B cell (primary cell): Measurements from ENCODE around the gene CA11. TPM values are rescaled to one million over a fixed set of nuclear protein-coding genes. Genes with fewer than 3 reads are reported as not detected.
A peak's percentile ranks its signal among the peaks of the same experiment; 100 is the strongest.

Experiments used
- ATAC-seq: fragments of 200-7000 bp; cut with Tn5 transposase; one replicate; pipeline ENCODE4 v1.10.0; 2021; ENCODE audit warnings: low read depth, mild to moderate bottlenecking, moderate number of reproducible peaks, moderate library complexity
- CTCF ChIA-PET: fragments of 350-600 bp; sonication (Branson Sonifier 250); formaldehyde crosslinking; loops from one replicate; lab custom pipeline; 2021; ENCODE audit warnings: antibody characterized with exemption, inconsistent platforms; lab: Charles Lee
- POLR2A ChIA-PET: fragments of 350-600 bp; sonication (Branson Sonifier 250); formaldehyde crosslinking; loops from one replicate; lab custom pipeline; 2021; ENCODE audit warnings: antibody characterized with exemption; lab: Charles Lee
- DNase-seq: peaks from one replicate; pipeline ENCODE4 v3.0.0; 2013
- H2AFZ ChIP-seq: 2 replicates; pipeline ENCODE4 v1.6.1; 2012; ENCODE audit warnings: mild to moderate bottlenecking, low read depth, low read length; ENCODE audit not compliant: insufficient read depth, poor library complexity, severe bottlenecking
- H3K27ac ChIP-seq, 2 donors: 1 replicate in 1 of 2; 2 replicates in 1 of 2; pipeline ENCODE4 v1.5.1; 2012 to 2013; ENCODE audit warnings: low read length in 2 of 2, mild to moderate bottlenecking in 2 of 2, moderate library complexity in 1 of 2
- H3K27me3 ChIP-seq, 4 experiments: fragments of 200-600 bp in 1 of 4; sonication (generic) in 1 of 4; replicated peaks in 1 of 4; 1 replicate in 2 of 4; 2 replicates in 2 of 4; pipeline versions ENCODE4 v1.6.1 to v1.7.0; 2013 to 2016; ENCODE audit warnings: low read length in 3 of 4, mild to moderate bottlenecking in 2 of 4, mixed read lengths in 1 of 4, moderate library complexity in 1 of 4; ENCODE audit not compliant: insufficient read depth in 4 of 4, control insufficient read depth in 3 of 4; ENCODE audit errors: control extremely low read depth in 1 of 4
- H3K36me3 ChIP-seq, 2 experiments: replicated peaks in 1 of 2; 1 replicate in 1 of 2; 2 replicates in 1 of 2; pipeline versions ENCODE4 v1.6.1 to v1.7.1; 2013; ENCODE audit warnings: low read length in 1 of 2; ENCODE audit not compliant: insufficient read depth in 2 of 2, control insufficient read depth in 1 of 2; ENCODE audit errors: control extremely low read depth in 1 of 2, extremely low read depth in 1 of 2
- H3K4me1 ChIP-seq, 2 donors: fragments of 200-600 bp in 1 of 2; sonication (generic) in 1 of 2; 1 replicate in 1 of 2; 2 replicates in 1 of 2; pipeline versions ENCODE4 v1.5.1 to v1.6.1; 2013 to 2017; ENCODE audit warnings: low read length in 2 of 2; ENCODE audit not compliant: control insufficient read depth in 2 of 2, insufficient read depth in 2 of 2
- H3K4me2 ChIP-seq: replicated peaks from 2 replicates; pipeline ENCODE3; 2012; ENCODE audit warnings: mild to moderate bottlenecking, low read depth, low read length; ENCODE audit not compliant: poor library complexity, severe bottlenecking
- H3K4me3 ChIP-seq, 5 experiments: fragments of 200-600 bp in 1 of 5; sonication (generic) in 1 of 5; 1 replicate in 3 of 5; 2 replicates in 2 of 5; pipeline versions ENCODE4 v1.5.1 to v1.7.0; 2011 to 2016; ENCODE audit warnings: low read length in 4 of 5, mild to moderate bottlenecking in 4 of 5, low read depth in 2 of 5, control low read depth in 1 of 5, moderate library complexity in 1 of 5; ENCODE audit not compliant: insufficient read depth in 1 of 5; ENCODE audit errors: control extremely low read depth in 1 of 5, extremely low read depth in 1 of 5
- H3K79me2 ChIP-seq: fragments of 200-600 bp; sonication (generic); one replicate; pipeline ENCODE4 v1.6.0; 2016; ENCODE audit warnings: low read length; ENCODE audit not compliant: control insufficient read depth, insufficient read depth
- H3K9ac ChIP-seq: fragments of 200-600 bp; sonication (generic); 2 replicates; pipeline ENCODE4 v1.6.1; 2017; ENCODE audit warnings: mild to moderate bottlenecking, low read length, moderate library complexity
- H3K9me3 ChIP-seq, 3 donors: one replicate each; pipeline versions ENCODE4 v1.6.1 to v1.7.1; 2013; ENCODE audit warnings: low read length in 2 of 3; ENCODE audit not compliant: control insufficient read depth in 2 of 3, insufficient read depth in 1 of 3; ENCODE audit errors: control extremely low read depth in 1 of 3
- H4K20me1 ChIP-seq: 2 replicates; pipeline ENCODE4 v1.6.0; 2012; ENCODE audit warnings: mild to moderate bottlenecking, low read length; ENCODE audit not compliant: insufficient read depth, control insufficient read depth, poor library complexity, severe bottlenecking
- H3K27ac Mint-ChIP-seq: one replicate; pipeline ENCODE4 v1.8.0; 2021; ENCODE audit warnings: mixed read lengths
- H3K27me3 Mint-ChIP-seq: one replicate; pipeline ENCODE4 v1.8.0; 2021; ENCODE audit warnings: mixed read lengths
- H3K4me1 Mint-ChIP-seq: one replicate; pipeline ENCODE4 v1.8.0; 2021; ENCODE audit warnings: mixed read lengths
- H3K4me3 Mint-ChIP-seq: one replicate; pipeline ENCODE4 v1.8.0; 2021; ENCODE audit warnings: mixed read lengths
- H3K9me3 Mint-ChIP-seq: one replicate; pipeline ENCODE4 v1.8.0; 2022; ENCODE audit warnings: mixed read lengths; ENCODE audit not compliant: insufficient read depth
- EZH2 ChIP-seq: IDR thresholded peaks from 2 replicates; pipeline ENCODE4 v1.6.1; 2012; ENCODE audit warnings: borderline replicate concordance, low read depth, mild to moderate bottlenecking, moderate library complexity, low read length; ENCODE audit not compliant: insufficient read depth, poor library complexity, severe bottlenecking
- WGBS: methylation state at CpG from one replicate; pipeline ENCODE4 v1.1.5; 2013; ENCODE audit warnings: missing lambda C conversion rate; ENCODE audit not compliant: insufficient coverage; 5-methylcytosine and 5-hydroxymethylcytosine counted together
- intact Hi-C: fragments of 100-400 bp; cut with micrococcal nuclease; formaldehyde crosslinking; loops from one replicate; pipeline ENCODE4 v1.10.0; 2022
- polyA plus RNA-seq: library from polyadenylated mRNA; depleted of rRNA; stranded (reverse); fragments of >200 nt; gene quantifications from 2 replicates; pipeline ENCODE4 v1.2.3, GENCODE V29; 2012
- total RNA-seq, 2 donors: library from RNA; stranded (reverse); fragments of 120-200 nt in 1 of 2; gene quantifications; 1 replicate in 1 of 2; 2 replicates in 1 of 2; pipeline versions ENCODE4 v1.2.3 to v1.2.4, GENCODE V29; 2013 to 2022
- TF ChIP-seq, protein P1 (sequence below): fragments of 200-600 bp; IDR thresholded peaks from one replicate; pipeline ENCODE4 v1.8.0; 2022; ENCODE audit warnings: antibody characterized with exemption, mild to moderate bottlenecking

Gene CA11
- total and polyA plus RNA-seq, 2 donors (not counting 1 experiment from before 2014, with no cell fraction given), result 6.5 to 27.7 TPM

DNA sequence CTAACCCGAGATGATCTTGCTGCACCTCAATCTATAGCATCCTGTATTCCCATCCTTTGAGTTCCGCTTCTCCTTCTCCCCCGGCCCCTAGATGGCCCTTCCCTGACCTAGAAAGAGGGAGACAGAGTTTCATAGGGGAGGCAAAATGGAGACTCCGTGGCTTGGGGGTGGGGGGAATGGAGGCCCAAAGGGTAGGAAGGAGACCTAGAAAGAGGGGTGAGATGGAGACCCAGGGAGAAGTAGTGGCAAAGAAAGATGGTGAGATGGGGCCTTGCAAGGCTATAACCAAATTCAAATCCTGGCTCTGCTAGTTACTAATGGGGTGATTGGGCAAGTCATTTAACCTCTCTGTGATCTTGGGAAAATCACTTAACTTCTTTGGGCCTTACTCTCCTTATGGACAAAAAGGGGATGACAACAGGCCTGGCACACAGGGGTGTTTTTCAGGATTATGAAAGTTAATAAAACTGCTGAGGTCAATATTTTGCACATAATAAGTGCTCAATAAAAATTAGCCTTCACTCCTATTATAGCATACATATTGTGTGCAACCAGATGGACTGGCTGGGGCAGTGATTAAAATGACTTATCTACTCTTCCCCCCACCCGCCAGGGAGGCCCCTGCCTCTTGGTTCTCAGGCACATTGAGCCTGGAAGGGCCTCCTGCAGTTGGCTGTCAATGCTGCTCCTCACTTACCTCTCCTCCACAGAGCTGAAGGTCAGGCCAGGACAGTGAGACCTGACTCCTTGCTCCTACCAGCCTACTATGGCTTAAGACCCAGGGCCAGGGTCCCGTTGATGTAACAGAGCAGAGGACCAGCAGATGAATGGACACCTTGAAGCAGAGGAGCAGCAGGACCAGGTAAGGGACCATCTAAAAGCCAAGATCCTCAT is 26.0 kb downstream of the CA11 start:
- Histone ChIP-seq H3K4me1 (peaks cover 30 to 51% of the 10 kb centered on the region in 2 donors), H3K79me2 (peaks cover 17% of the 10 kb centered on the region), H3K9me3 (no peaks in the 10 kb centered on the region), H3K36me3 (peaks cover 0 to 38% of the 10 kb centered on the region in 2 experiments), H3K27ac (peak overlapping the region; percentile 87 to 91), H3K27me3 (no peaks in the 10 kb centered on the region), H3K9ac (peak overlapping the region; percentile 98), H3K4me3 (peak overlapping the region; percentile 36 to 100 (median 99)), H3K4me2 (peak overlapping the region; percentile 89), H4K20me1 (peaks cover 43% of the 10 kb centered on the region), H2AFZ (peak overlapping the region; percentile 85)
- no peaks in the 10 kb centered on the region for H3K9me3 Mint-ChIP-seq
- H3K4me1 Mint-ChIP-seq, result peaks cover 55% of the 10 kb centered on the region
- ChIA-PET POLR2A (interaction anchor here (0.5 to 1.9 kb wide), 18 partner anchors 8 to 1768 kb away, joined by 3 to 23 read pairs (median 4); partner anchors contain the start of genes AKT1S1, CA11, CARD8 and DBP), CTCF (interaction anchor here (1.0 to 3.9 kb wide), 5 partner anchors 11 to 365 kb away, joined by 3 to 25 read pairs (median 3); partner anchors contain the start of genes CARD8 and SPACA4)
- no peak for DNase-seq
- TF ChIP-seq, protein P1, sequence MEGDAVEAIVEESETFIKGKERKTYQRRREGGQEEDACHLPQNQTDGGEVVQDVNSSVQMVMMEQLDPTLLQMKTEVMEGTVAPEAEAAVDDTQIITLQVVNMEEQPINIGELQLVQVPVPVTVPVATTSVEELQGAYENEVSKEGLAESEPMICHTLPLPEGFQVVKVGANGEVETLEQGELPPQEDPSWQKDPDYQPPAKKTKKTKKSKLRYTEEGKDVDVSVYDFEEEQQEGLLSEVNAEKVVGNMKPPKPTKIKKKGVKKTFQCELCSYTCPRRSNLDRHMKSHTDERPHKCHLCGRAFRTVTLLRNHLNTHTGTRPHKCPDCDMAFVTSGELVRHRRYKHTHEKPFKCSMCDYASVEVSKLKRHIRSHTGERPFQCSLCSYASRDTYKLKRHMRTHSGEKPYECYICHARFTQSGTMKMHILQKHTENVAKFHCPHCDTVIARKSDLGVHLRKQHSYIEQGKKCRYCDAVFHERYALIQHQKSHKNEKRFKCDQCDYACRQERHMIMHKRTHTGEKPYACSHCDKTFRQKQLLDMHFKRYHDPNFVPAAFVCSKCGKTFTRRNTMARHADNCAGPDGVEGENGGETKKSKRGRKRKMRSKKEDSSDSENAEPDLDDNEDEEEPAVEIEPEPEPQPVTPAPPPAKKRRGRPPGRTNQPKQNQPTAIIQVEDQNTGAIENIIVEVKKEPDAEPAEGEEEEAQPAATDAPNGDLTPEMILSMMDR, result no peak
- TF ChIP-seq EZH2, result no peak
- H3K27ac Mint-ChIP-seq, result peak overlapping the region; percentile 98
- WGBS, result 0% methylated on average over 2 of the region's 6 CpGs
- intact Hi-C loops, result loop anchor here (1.0 to 2.0 kb wide), 9 partner anchors 12 to 450 kb away; partner anchors contain the start of genes CYTH2, DBP, GRWD1 and LIG1
- no peak for ATAC-seq
- no peaks in the 10 kb centered on the region for H3K27me3 Mint-ChIP-seq
- H3K4me3 Mint-ChIP-seq, result peak overlapping the region; percentile 98
